GM18505 (cell line): ENCODE data around the gene TMEM14B.
"Not testable (repeated sequence)": the region's sequence is repeated elsewhere in the genome, so short reads cannot be mapped to it uniquely, and the experiment has no call there.

Experiments used
- ATAC-seq: cut with Tn5 transposase; IDR thresholded peaks from one replicate; pipeline ENCODE4 v1.9.1; 2021; ENCODE audit not compliant: unreplicated experiment
- POLR2A ChIP-seq: IDR thresholded peaks from 4 replicates; pipeline ENCODE4 v1.6.1; 2011; ENCODE audit warnings: borderline replicate concordance; ENCODE audit not compliant: insufficient read depth, insufficient read length; ENCODE audit errors: extremely low read depth

Gene TMEM14B

DNA sequence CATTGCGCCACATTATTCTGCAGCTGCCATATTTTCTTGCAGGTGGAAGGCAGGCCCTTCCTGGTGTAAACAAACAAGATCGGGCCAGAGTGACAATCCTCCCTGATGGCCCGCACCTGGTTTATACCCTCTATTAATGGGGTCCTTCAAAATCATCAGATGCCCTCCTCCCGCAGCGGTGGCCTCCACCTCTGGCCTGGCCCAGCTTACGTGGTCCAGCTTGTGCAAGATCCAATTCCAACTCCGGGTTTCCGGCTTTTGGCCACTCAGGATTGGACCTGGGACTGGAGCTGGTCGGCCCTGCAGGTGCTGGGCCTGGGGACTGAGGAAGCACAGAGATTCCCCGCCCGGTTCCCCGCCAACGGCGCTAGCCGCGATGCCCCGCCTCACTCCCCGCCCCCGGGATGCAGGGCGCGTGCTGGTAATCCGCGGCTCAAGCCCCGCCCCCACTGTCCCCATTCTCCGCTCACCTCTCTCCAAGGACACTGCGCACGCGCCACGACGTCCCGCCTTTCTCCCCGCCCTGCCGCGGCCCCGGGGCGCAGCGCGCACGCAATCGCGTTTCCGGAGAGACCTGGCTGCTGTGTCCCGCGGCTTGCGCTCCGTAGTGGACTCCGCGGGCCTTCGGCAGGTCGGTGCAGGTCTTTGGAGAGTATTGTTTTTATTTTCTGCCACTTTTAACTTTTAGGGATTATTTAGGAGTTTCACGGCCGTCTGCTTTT lies at the start of gene TMEM14B:
TSS of gene TMEM14B (plus strand) at position 555 of the 722 bp plus-strand sequence. CDS start 1,441 bp downstream, outside the sequence.
- peak; percentile 94 for TF ChIP-seq POLR2A
- peak; percentile 97 for ATAC-seq

GRCh38 chr6:10713962-10714361 lies 33.6 kb upstream of the TMEM14B start:
- TF ChIP-seq POLR2A: no peak
- ATAC-seq: no peak

DNA sequence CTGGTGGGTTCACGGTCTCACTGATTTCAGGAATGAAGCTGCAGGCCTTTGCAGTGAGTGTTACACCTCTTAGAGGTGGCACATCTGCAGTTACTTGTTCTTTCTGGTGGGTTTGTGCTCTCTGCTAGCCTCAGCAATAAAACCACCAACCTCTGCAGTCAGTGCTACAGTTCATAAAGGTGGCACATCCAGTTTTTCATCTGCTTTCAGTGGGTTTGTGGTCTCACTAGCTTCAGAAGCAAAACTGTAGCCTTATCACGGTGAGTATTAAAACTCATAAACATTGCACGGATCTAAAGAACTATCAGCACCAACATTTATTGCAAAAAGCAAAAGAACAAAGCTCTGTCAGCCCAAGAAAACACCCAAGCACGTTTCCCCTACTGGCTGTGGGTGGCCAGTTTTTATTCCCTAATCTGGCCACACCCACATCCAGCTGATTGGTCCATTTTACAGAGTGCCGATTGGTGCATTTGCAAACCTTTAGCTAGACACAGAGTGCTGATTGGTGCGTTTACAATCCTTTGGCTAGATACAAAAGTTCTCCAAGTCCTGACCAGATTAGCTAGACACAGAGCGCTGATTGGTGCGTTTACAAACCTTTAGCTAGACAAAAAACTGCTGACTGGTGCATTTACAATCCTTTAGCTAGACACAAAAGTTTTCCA lies 28.2 kb upstream of the TMEM14B start:
- no peak for ATAC-seq
- no peak for TF ChIP-seq POLR2A

GRCh38 chr6:10719964-10720264 lies 27.7 kb upstream of the TMEM14B start:
- TF ChIP-seq POLR2A: no peak
- no peak for ATAC-seq

DNA sequence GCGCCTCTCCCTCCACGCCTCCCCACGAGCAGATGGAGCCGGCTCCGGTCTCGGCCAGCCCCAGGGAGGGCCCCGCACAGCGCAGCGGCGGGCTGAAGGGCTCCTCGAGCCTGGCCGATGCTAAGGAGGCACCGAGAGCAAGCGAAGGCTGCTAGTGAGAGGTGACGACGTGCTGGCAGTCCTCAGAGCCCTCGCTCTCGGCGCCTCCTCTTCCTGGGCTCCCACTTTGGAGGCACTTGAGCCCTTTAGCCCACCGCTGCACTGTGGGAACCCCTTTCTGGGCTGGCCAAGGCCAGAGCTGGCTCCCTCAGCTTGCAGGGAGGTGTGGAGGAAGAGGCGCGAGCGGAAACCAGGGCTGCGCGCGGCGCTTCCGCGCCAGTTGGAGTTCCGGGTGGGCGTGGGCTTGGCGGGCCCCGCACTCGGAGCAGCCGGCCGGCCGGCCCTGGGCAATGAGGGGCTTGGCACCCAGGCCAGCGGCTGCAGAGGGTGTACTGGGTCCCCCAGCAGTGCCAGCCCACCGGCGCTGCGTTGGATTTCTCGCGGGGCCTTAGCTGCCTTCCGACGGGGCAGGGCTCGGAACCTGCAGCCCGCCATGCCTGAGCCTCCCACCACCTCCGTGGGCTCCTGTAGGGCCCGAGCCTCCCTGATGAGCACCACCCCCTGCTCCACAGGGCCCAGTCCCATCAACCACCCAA lies 27.2 kb upstream of the TMEM14B start:
- ATAC-seq: no peak
- peak; percentile 69 for TF ChIP-seq POLR2A

DNA sequence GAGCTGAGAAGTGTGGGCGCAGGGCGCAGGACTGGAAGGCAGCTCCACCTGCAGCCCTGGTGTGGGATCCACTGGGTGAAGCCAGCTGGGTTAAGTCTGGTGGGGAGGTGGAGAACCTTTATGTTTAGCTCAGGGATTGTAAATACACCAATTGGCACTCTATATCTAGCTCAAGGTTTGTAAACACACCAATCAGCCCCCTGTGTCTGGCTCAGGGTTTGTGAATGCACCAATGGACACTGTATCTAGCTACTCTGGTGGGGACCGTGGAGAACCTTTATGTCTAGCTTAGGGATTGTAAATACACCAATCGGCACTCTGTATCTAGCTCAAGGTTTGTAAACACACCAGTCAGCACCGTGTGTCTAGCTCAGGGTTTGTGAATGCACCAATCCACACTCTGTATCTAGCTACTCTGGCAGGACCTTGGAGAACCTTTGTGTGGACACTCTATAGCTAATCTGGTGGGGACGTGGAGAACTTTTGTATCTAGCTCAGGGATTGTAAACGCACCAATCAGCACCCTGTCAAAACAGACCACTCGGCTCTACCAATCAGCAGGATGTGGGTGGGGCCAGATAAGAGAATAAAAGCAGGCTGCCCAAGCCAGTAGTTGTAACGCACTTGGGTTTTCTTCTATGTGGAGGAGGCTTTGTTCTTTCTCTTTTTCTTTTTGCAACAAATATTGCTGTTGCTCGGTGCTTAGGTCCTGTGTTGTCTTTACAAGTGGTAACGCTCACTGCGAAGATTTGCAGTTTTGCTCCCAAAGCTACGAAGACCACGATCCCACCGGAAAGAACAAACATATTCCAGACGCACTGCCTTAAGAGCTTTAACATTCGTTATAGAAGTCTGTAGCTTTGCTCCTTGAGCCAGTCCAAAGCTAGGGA lies 26.4 kb upstream of the TMEM14B start:
- ATAC-seq: not testable (repeated sequence)

DNA sequence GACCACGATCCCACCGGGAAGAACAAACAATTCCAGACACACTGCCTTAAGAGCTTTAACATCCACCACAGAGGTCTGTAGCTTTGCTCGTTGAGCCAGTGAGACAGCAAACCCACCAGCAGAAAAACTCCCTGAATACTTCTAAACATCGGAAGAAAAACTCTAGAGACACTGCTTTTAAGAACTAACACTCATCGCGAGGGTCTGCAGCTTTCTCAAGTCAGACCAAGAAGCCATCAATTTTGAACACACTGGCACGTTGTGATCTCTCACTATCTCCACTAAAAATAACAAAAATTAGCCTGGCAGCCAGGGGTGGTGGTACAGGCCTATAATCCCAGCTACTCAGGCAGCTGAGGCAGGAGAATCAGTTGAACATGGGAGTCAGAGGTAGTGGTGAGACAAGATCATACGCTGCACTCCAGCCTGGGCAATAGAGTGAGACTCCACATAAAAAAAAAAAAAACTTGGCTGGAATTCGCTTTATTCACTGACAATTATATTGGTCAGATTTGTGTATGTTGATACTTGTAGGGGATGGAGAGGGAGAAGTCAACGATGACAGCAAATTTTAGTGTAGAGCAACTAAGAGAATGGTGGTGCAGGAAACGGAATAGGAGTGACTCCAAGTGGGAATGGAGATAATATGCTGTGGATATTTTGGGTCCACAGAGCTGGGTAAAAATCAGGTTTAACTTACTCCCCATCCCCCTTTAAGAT lies 25.6 kb upstream of the TMEM14B start:
- ATAC-seq: no peak
- TF ChIP-seq POLR2A: peak; percentile 30

DNA sequence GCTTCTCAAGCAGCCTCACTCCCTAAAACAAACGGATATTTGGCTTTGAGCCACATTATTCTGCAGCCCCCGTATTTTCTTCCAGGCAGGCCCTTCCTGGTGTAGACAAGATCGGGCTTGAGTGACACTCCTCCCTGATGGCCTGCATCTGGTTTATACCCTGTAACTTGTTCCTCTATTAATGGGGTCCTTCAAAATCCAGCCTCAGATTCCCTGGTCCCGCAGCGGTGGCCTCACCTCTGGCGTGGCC lies 25.1 kb upstream of the TMEM14B start:
- ATAC-seq: no peak
- TF ChIP-seq POLR2A: no peak

- peak; percentile 82 for TF ChIP-seq POLR2A
- ATAC-seq: peak; percentile 96
Measured at GRCh38 chr6:10722820-10723566, 24.6 kb upstream of the TMEM14B start, which contains the start of gene TMEM14C. TMEM14C (plus strand) TSS chr6:10723070; CDS start chr6:10724614, 1,544 bp downstream.

GRCh38 chr6:10723567-10723881 lies 24.1 kb upstream of the TMEM14B start:
- ATAC-seq: no peak
- TF ChIP-seq POLR2A: no peak

DNA sequence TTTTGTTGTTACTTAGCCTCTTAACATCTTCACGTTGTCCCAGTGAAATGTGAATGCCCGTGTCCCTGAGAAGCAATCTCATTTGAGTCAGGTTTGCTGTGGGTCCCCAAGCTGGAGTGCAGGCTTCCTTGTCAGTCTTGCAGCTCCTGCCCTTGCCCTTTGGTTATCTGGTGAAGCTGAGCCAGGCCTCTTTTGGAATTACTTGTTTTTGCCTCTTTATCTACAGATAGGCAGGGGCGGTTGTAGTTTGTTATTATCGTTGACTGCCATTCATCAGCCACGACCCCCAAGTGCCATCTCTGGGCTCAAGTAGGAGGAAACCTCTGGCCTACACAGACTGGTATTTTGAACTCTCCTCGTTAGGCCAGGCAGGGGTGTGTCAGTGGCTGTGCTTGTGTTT lies 22.6 kb upstream of the TMEM14B start:
- no peak for TF ChIP-seq POLR2A
- no peak for ATAC-seq

GRCh38 chr6:10725716-10726115 lies 21.9 kb upstream of the TMEM14B start:
- no peak for ATAC-seq
- TF ChIP-seq POLR2A: no peak

DNA sequence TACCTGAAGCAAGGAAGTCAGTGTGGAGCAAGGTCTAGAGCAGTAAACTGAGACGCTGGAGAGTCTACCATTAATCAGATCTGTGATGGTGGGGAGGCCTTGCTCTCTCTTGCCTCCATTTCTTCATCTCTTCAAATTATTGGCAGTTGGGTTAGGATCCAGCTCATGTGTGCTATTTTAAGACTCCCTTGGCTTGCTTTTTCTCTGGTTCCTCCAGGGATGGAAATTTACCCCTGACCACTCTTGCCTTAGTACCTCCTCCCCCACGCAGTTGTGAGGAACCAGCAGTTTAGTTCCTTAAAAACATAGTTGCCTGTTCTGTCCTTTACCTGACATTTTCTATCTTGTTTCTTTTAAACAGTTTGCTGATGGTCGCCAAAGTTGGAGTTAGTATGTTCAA lies 17.4 kb upstream of the TMEM14B start:
- TF ChIP-seq POLR2A: no peak
- ATAC-seq: no peak

DNA sequence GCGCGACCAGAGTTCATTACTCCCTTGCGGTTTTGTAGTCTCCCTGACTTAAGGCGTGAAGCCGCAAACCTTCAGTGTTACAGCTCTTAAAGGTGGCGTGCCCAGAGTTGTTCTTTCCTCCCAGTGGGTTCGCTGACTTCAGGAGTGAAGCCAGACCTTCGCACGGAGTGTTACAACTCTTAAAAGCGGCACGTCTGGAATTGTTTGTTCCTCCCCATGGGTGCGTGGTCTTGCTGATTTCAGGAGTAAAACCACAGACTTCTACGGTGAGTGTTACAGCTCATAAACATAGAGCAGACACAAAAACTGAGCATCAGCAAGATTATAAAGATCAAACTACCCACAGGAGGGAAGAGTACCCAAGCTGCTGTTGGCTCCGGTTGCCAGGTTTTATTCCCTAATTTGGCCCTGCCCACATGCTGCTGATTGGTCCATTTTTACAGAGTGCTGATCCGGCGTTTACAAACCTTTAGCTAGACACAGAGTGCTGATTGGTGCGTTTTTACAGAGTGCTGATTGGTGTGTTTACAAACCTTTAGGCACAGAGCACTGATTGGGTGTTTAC lies 14.4 kb upstream of the TMEM14B start:
- TF ChIP-seq POLR2A: no peak
- ATAC-seq: no peak
